Left ventricle myocardium inferior (tissue), 1 donor: Measurements from ENCODE around the gene DDX10. TPM values are rescaled to one million over a fixed set of nuclear protein-coding genes. Genes with fewer than 3 reads are reported as not detected.

ENCODE experiments used
- DNase-seq: peaks from one replicate; pipeline ENCODE4 v3.0.0-alpha.2; 2020
- H3K27ac ChIP-seq: fragments of 200-600 bp; replicated peaks from 2 replicates; pipeline ENCODE4 v1.8.0; 2021
- H3K27me3 ChIP-seq: fragments of 200-600 bp; 2 replicates; pipeline ENCODE4 v1.8.0; 2021; ENCODE audit warnings: low read depth
- H3K36me3 ChIP-seq: fragments of 200-600 bp; 2 replicates; pipeline ENCODE4 v1.8.0; 2021
- H3K4me1 ChIP-seq: fragments of 200-600 bp; 2 replicates; pipeline ENCODE4 v1.8.0; 2021
- H3K4me3 ChIP-seq: fragments of 200-600 bp; 2 replicates; pipeline ENCODE4 v1.8.0; 2021; ENCODE audit warnings: mild to moderate bottlenecking, moderate library complexity
- H3K9me3 ChIP-seq: fragments of 200-600 bp; replicated peaks from 2 replicates; pipeline ENCODE4 v1.8.0; 2021
- CTCF ChIP-seq: fragments of 200-600 bp; IDR thresholded peaks from 2 replicates; pipeline ENCODE4 v1.8.0; 2021; ENCODE audit warnings: antibody characterized with exemption, mild to moderate bottlenecking, borderline replicate concordance
- intact Hi-C: fragments of 100-400 bp; cut with micrococcal nuclease; formaldehyde crosslinking; loops from one replicate; pipeline ENCODE4 v1.11.0; 2022
- total RNA-seq: library from RNA; stranded (reverse); fragmentation: NEBNext Ultra II Directional; extraction: Animal tissue kit (Norgen Biotek cat#: 25700); gene quantifications from one replicate; pipeline ENCODE4 v1.2.1, GENCODE V29; 2021
- donor health status: DM: no; HTN: yes; CAD: no; lungs with severe emphysema.

Gene DDX10
- total RNA-seq, 1 donor from 2014 or later, result 11.7 TPM

- no peaks in the 10 kb centered on the region for H3K27me3 ChIP-seq
- peaks cover 50% of the 10 kb centered on the region for H3K36me3 ChIP-seq
These were observed 50.4 kb downstream of the DDX10 start for GRCh38 chr11:108715239-108715638.

DNA sequence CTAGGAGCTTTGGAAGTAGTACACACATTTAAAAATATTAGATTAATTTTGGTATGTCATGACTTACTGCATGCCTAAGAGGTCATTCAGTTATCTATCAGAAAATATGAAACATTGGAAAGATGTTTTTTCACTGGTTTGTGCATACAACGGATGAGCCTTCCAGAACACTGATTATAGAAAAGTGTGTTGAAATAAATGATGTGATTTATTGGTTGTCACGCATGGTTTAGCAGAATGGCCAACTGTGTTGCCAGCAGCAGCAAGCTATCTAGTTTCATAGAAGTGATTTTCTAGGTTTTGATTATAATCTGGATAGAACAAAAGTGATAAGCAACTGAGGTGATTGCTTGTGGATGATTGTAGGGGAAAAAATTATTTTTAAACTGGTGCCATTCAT, 53.6 kb downstream of the DDX10 start:
- peaks cover 36% of the 10 kb centered on the region for H3K36me3 ChIP-seq
- no peaks in the 10 kb centered on the region for H3K4me1 ChIP-seq
- intact Hi-C loops, result no loop called here
- no peaks in the 10 kb centered on the region for H3K27me3 ChIP-seq
- no peak for DNase-seq
- H3K27ac ChIP-seq, result no peak overlapping the region
- no peak for TF ChIP-seq CTCF
- no peaks in the 10 kb centered on the region for H3K9me3 ChIP-seq
- H3K4me3 ChIP-seq, result no peak overlapping the region

More at GRCh38 chr11:108715239-108715638, 50.4 kb downstream of the DDX10 start:
- peaks cover 6% of the 10 kb centered on the region for H3K9me3 ChIP-seq
- no peak for TF ChIP-seq CTCF
- intact Hi-C loops, result no loop called here
- no peak overlapping the region for H3K4me3 ChIP-seq
- no peak overlapping the region for H3K27ac ChIP-seq
- no peak for DNase-seq
- peaks cover 3% of the 10 kb centered on the region for H3K4me1 ChIP-seq

DNA sequence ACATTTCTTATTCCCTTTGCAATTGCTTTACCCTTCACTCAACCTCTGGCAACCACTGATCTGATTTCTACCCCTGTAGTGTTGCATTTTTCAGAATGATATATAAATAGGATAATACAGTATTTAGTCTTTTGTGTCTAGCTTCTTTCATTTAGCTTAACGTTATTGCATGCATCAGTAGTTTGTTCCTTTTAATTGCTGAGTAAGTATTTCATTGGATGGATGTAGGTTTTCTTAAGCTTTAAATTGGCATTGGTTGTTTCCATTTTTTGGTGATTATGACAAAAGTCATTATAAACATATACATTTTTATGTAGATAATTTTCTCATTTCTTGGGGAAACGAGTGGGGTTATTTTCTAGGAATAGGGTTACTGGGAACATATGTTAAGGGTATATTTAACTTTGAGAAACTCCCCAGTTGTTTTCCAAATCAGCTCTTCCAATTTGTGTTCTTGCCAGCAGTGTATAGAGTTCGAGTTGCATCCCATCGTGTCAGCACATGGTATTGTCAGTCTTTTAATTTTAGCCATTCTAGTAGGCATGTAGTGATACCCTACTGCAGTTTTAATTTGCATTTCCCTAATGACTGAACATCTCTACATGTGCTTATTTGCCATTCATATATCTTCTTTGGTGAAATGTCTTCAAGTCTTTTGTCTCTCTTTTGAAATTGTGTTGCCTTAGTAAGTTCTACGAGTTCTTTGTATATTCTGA, 60.3 kb downstream of the DDX10 start:
- Histone ChIP-seq H3K4me3 (no peak overlapping the region), H3K36me3 (peaks cover 36% of the 10 kb centered on the region), H3K4me1 (no peaks in the 10 kb centered on the region), H3K27ac (no peak overlapping the region), H3K27me3 (no peaks in the 10 kb centered on the region), H3K9me3 (peaks cover 6% of the 10 kb centered on the region)
- TF ChIP-seq CTCF, result no peak
- intact Hi-C loops, result no loop called here
- DNase-seq, result no peak

- DNase-seq, result no peak
- H3K9me3 ChIP-seq, result peaks cover 6% of the 10 kb centered on the region
- H3K36me3 ChIP-seq, result peaks cover 32% of the 10 kb centered on the region
- intact Hi-C loops, result no loop called here
- H3K27me3 ChIP-seq, result no peaks in the 10 kb centered on the region
- no peak overlapping the region for H3K4me3 ChIP-seq
- no peak overlapping the region for H3K27ac ChIP-seq
- H3K4me1 ChIP-seq, result no peaks in the 10 kb centered on the region
- no peak for TF ChIP-seq CTCF
These were observed 61.4 kb downstream of the DDX10 start for GRCh38 chr11:108726077-108726800.

GRCh38 chr11:108727665-108728064, 62.8 kb downstream of the DDX10 start:
- Histone ChIP-seq H3K4me1 (no peaks in the 10 kb centered on the region), H3K9me3 (peaks cover 6% of the 10 kb centered on the region), H3K27me3 (no peaks in the 10 kb centered on the region), H3K4me3 (no peak overlapping the region), H3K27ac (no peak overlapping the region), H3K36me3 (peaks cover 29% of the 10 kb centered on the region)
- TF ChIP-seq CTCF, result no peak
- intact Hi-C loops, result no loop called here
- DNase-seq, result no peak
